Karpas-422 (cell line): ENCODE data around the gene APH1B. TPM values are rescaled to one million over a fixed set of nuclear protein-coding genes. Genes with fewer than 3 reads are reported as not detected.

ENCODE experiments used
- DNase-seq: peaks from one replicate; pipeline ENCODE4 v3.0.0-alpha.2; 2015
- H2AFZ ChIP-seq: fragments of 200-600 bp; sonication (generic); 2 replicates; pipeline ENCODE4 v1.6.1; 2014; ENCODE audit warnings: antibody characterized with exemption, low read length, mixed read lengths
- H3K27ac ChIP-seq: fragments of 200-600 bp; sonication (generic); 2 replicates; pipeline ENCODE4 v1.5.1; 2014; ENCODE audit warnings: mild to moderate bottlenecking, low read length, moderate library complexity
- H3K27me3 ChIP-seq: fragments of 200-600 bp; sonication (generic); 2 replicates; pipeline ENCODE4 v1.6.1; 2014; ENCODE audit warnings: low read length, mixed read lengths
- H3K36me3 ChIP-seq: fragments of 200-600 bp; sonication (generic); 2 replicates; pipeline ENCODE4 v1.6.1; 2014; ENCODE audit warnings: low read length, mixed read lengths; ENCODE audit not compliant: insufficient read depth
- H3K4me1 ChIP-seq: fragments of 200-600 bp; sonication (generic); 2 replicates; pipeline ENCODE4 v1.6.1; 2014; ENCODE audit warnings: mild to moderate bottlenecking, low read length, mixed read lengths
- H3K4me2 ChIP-seq: fragments of 200-600 bp; sonication (generic); 2 replicates; pipeline ENCODE4 v1.6.1; 2014; ENCODE audit warnings: low read length, low read depth, mild to moderate bottlenecking; ENCODE audit not compliant: poor library complexity, severe bottlenecking
- H3K4me3 ChIP-seq: fragments of 200-600 bp; sonication (generic); 2 replicates; pipeline ENCODE4 v1.5.1; 2014; ENCODE audit warnings: mild to moderate bottlenecking, antibody characterized with exemption, low read length, mixed read lengths
- H3K79me2 ChIP-seq: fragments of 200-600 bp; sonication (generic); 2 replicates; pipeline ENCODE4 v1.6.1; 2014; ENCODE audit warnings: mild to moderate bottlenecking, low read length, mixed read lengths
- H3K9ac ChIP-seq: fragments of 200-600 bp; sonication (generic); 2 replicates; pipeline ENCODE4 v1.6.0; 2014; ENCODE audit warnings: low read length
- H3K9me2 ChIP-seq: fragments of 200-600 bp; sonication (generic), shearing (Covaris generic); replicated peaks from 2 replicates; pipeline ENCODE4 v1.6.0; 2014; ENCODE audit warnings: mild to moderate bottlenecking, low read length, moderate library complexity; ENCODE audit not compliant: insufficient read depth
- H3K9me3 ChIP-seq: fragments of 300-700, 200-600 bp; sonication (generic); 2 replicates; pipeline ENCODE4 v1.6.1; 2014; ENCODE audit warnings: low read length, mixed read lengths
- H4K20me1 ChIP-seq: fragments of 200-600 bp; sonication (generic); 2 replicates; pipeline ENCODE4 v1.6.1; 2014; ENCODE audit warnings: mild to moderate bottlenecking, antibody characterized with exemption, low read length, low read depth; ENCODE audit not compliant: insufficient read depth
- total RNA-seq: library from RNA; depleted of rRNA; stranded (reverse); fragments of >200 nt; shearing (Covaris generic); gene quantifications from 2 replicates; pipeline ENCODE4 v1.2.3, GENCODE V29; 2014; ENCODE audit warnings: low replicate concordance

The APH1B gene
- total RNA-seq, 1 experiment from 2014 or later, result 34.8 TPM

- Histone ChIP-seq H3K27me3 (no peaks in the 10 kb centered on the region), H3K36me3 (no peaks in the 10 kb centered on the region), H3K79me2 (no peaks in the 10 kb centered on the region), H3K27ac (no peak overlapping the region), H2AFZ (no peak overlapping the region), H3K4me1 (peaks cover 4% of the 10 kb centered on the region; the same call in 1 of the 2 replicates), H3K4me3 (no peak overlapping the region), H3K9me2 (no peaks in the 10 kb centered on the region), H3K4me2 (no peak overlapping the region), H4K20me1 (no peaks in the 10 kb centered on the region), H3K9ac (no peak overlapping the region), H3K9me3 (no peaks in the 10 kb centered on the region)
- no peak for DNase-seq
These were observed 71.8 kb downstream of the APH1B start for GRCh38 chr15:63349156-63349555.

- H3K9me3 ChIP-seq, result no peaks in the 10 kb centered on the region
- no peak overlapping the region for H2AFZ ChIP-seq
- H3K4me1 ChIP-seq, result peaks cover 4% of the 10 kb centered on the region; the same call in 1 of the 2 replicates
- no peaks in the 10 kb centered on the region for H4K20me1 ChIP-seq
- no peak overlapping the region for H3K4me3 ChIP-seq
- no peaks in the 10 kb centered on the region for H3K79me2 ChIP-seq
- no peaks in the 10 kb centered on the region for H3K36me3 ChIP-seq
- no peaks in the 10 kb centered on the region for H3K27me3 ChIP-seq
- H3K27ac ChIP-seq, result no peak overlapping the region
- no peak overlapping the region for H3K9ac ChIP-seq
- no peak overlapping the region for H3K4me2 ChIP-seq
- no peaks in the 10 kb centered on the region for H3K9me2 ChIP-seq
- DNase-seq, result no peak
These were observed 72.2 kb downstream of the APH1B start for GRCh38 chr15:63349621-63350020.

- no peak overlapping the region for H3K4me3 ChIP-seq
- no peak for DNase-seq
- H3K9me3 ChIP-seq, result no peaks in the 10 kb centered on the region
- peaks cover 4% of the 10 kb centered on the region; the same call in 1 of the 2 replicates for H3K4me1 ChIP-seq
- H3K4me2 ChIP-seq, result no peak overlapping the region
- H3K36me3 ChIP-seq, result no peaks in the 10 kb centered on the region
- no peak overlapping the region for H3K27ac ChIP-seq
- no peak overlapping the region for H3K9ac ChIP-seq
- H3K27me3 ChIP-seq, result no peaks in the 10 kb centered on the region
- no peak overlapping the region for H2AFZ ChIP-seq
- H4K20me1 ChIP-seq, result no peaks in the 10 kb centered on the region
- H3K9me2 ChIP-seq, result no peaks in the 10 kb centered on the region
- no peaks in the 10 kb centered on the region for H3K79me2 ChIP-seq
These were observed 72.8 kb downstream of the APH1B start for GRCh38 chr15:63350178-63350621.

GRCh38 chr15:63351170-63351569 is 73.8 kb downstream of the APH1B start:
- H4K20me1 ChIP-seq, result no peaks in the 10 kb centered on the region
- H2AFZ ChIP-seq, result no peak overlapping the region
- H3K79me2 ChIP-seq, result no peaks in the 10 kb centered on the region
- no peak overlapping the region for H3K4me3 ChIP-seq
- H3K27ac ChIP-seq, result no peak overlapping the region
- H3K4me2 ChIP-seq, result no peak overlapping the region
- H3K9me2 ChIP-seq, result no peaks in the 10 kb centered on the region
- no peaks in the 10 kb centered on the region for H3K9me3 ChIP-seq
- H3K9ac ChIP-seq, result no peak overlapping the region
- H3K36me3 ChIP-seq, result no peaks in the 10 kb centered on the region
- H3K27me3 ChIP-seq, result no peaks in the 10 kb centered on the region
- peaks cover 4% of the 10 kb centered on the region; the same call in 1 of the 2 replicates for H3K4me1 ChIP-seq
- DNase-seq, result no peak

GRCh38 chr15:63352808-63353207 is 75.4 kb downstream of the APH1B start:
- DNase-seq, result no peak
- H4K20me1 ChIP-seq, result no peaks in the 10 kb centered on the region
- no peak overlapping the region for H3K4me3 ChIP-seq

GRCh38 chr15:63353261-63353660 is 75.9 kb downstream of the APH1B start:
- Histone ChIP-seq H3K27me3 (no peaks in the 10 kb centered on the region), H3K9ac (no peak overlapping the region), H3K4me2 (no peak overlapping the region), H3K4me3 (no peak overlapping the region), H3K79me2 (no peaks in the 10 kb centered on the region), H4K20me1 (no peaks in the 10 kb centered on the region), H3K4me1 (peaks cover 4% of the 10 kb centered on the region; the same call in 1 of the 2 replicates), H3K9me3 (no peaks in the 10 kb centered on the region), H3K27ac (no peak overlapping the region), H3K9me2 (no peaks in the 10 kb centered on the region), H3K36me3 (no peaks in the 10 kb centered on the region), H2AFZ (no peak overlapping the region)
- DNase-seq, result no peak

More at GRCh38 chr15:63352808-63353207, 75.4 kb downstream of the APH1B start:
- Histone ChIP-seq H3K4me2 (no peak overlapping the region), H3K79me2 (no peaks in the 10 kb centered on the region), H3K36me3 (no peaks in the 10 kb centered on the region), H3K9me3 (no peaks in the 10 kb centered on the region), H2AFZ (no peak overlapping the region), H3K9me2 (no peaks in the 10 kb centered on the region), H3K27me3 (no peaks in the 10 kb centered on the region), H3K27ac (no peak overlapping the region), H3K9ac (no peak overlapping the region), H3K4me1 (peaks cover 4% of the 10 kb centered on the region; the same call in 1 of the 2 replicates)

GRCh38 chr15:63353887-63354286 is 76.5 kb downstream of the APH1B start:
- Histone ChIP-seq H3K79me2 (no peaks in the 10 kb centered on the region), H4K20me1 (no peaks in the 10 kb centered on the region), H3K9me2 (no peaks in the 10 kb centered on the region), H3K9me3 (no peaks in the 10 kb centered on the region), H2AFZ (no peak overlapping the region), H3K27me3 (no peaks in the 10 kb centered on the region), H3K4me3 (no peak overlapping the region), H3K9ac (no peak overlapping the region), H3K4me1 (no peaks in the 10 kb centered on the region), H3K36me3 (no peaks in the 10 kb centered on the region), H3K27ac (no peak overlapping the region), H3K4me2 (no peak overlapping the region)
- no peak for DNase-seq

GRCh38 chr15:63354821-63355650 is 77.6 kb downstream of the APH1B start:
- Histone ChIP-seq H3K4me3 (no peak overlapping the region), H3K27ac (no peak overlapping the region), H3K9me2 (no peaks in the 10 kb centered on the region), H3K4me2 (no peak overlapping the region), H3K9me3 (no peaks in the 10 kb centered on the region), H3K36me3 (no peaks in the 10 kb centered on the region), H2AFZ (no peak overlapping the region), H3K27me3 (no peaks in the 10 kb centered on the region), H3K79me2 (no peaks in the 10 kb centered on the region), H3K9ac (no peak overlapping the region), H4K20me1 (no peaks in the 10 kb centered on the region), H3K4me1 (no peaks in the 10 kb centered on the region)
- no peak for DNase-seq
